SJSA1 (cell line): ENCODE results near the gene DDX1. TPM values are rescaled to one million over a fixed set of nuclear protein-coding genes. Genes with fewer than 3 reads are reported as not detected.

Experiments used
- DNase-seq, 2 experiments: peaks; one replicate each; pipeline ENCODE4 v3.0.0-alpha.2; 2015 to 2020; ENCODE audit warnings: low spot score in 2 of 2, low read depth in 1 of 2
- H3K27ac ChIP-seq: fragments of 250-450 bp; sonication (Bioruptor Pico); 2 replicates; pipeline ENCODE4 v1.5.1; 2020; ENCODE audit warnings: mild to moderate bottlenecking, moderate library complexity
- H3K27me3 ChIP-seq: fragments of 250-450 bp; sonication (Bioruptor Pico); replicated peaks from 2 replicates; pipeline ENCODE4 v1.5.1; 2020; ENCODE audit warnings: mild to moderate bottlenecking, moderate library complexity
- H3K36me3 ChIP-seq: fragments of 250-450 bp; sonication (Bioruptor Pico); 2 replicates; pipeline ENCODE4 v1.5.1; 2020; ENCODE audit warnings: mild to moderate bottlenecking
- H3K4me1 ChIP-seq: fragments of 250-450 bp; sonication (Bioruptor Pico); replicated peaks from 2 replicates; pipeline ENCODE4 v1.6.1; 2021; ENCODE audit warnings: mild to moderate bottlenecking
- H3K4me3 ChIP-seq: fragments of 250-450 bp; sonication (Bioruptor Pico); 2 replicates; pipeline ENCODE4 v1.5.1; 2020; ENCODE audit warnings: mild to moderate bottlenecking
- H3K9me3 ChIP-seq: fragments of 250-450 bp; sonication (Bioruptor Pico); replicated peaks from 2 replicates; pipeline ENCODE4 v1.5.1; 2020; ENCODE audit warnings: mild to moderate bottlenecking
- total RNA-seq: library from RNA; depleted of rRNA; stranded (reverse); fragments of >200 nt; shearing (Covaris generic); gene quantifications from 2 replicates; pipeline ENCODE4 v1.2.3, GENCODE V29; 2014

Gene DDX1
- total RNA-seq, 1 experiment from 2014 or later: 140 TPM

GRCh38 chr2:15595342-15595905, 3.8 kb downstream of the DDX1 start:
- Histone ChIP-seq H3K9me3 (no peaks in the 10 kb centered on the region), H3K36me3 (peaks cover 66% of the 10 kb centered on the region)

GRCh38 chr2:15595936-15596335, 4.3 kb downstream of the DDX1 start:
- Histone ChIP-seq H3K4me3 (no peak overlapping the region), H3K36me3 (peaks cover 70% of the 10 kb centered on the region), H3K27me3 (no peaks in the 10 kb centered on the region), H3K9me3 (no peaks in the 10 kb centered on the region), H3K4me1 (peaks cover 9% of the 10 kb centered on the region), H3K27ac (no peak overlapping the region)
- no peak for DNase-seq

More at GRCh38 chr2:15595342-15595905, 3.8 kb downstream of the DDX1 start:
- H3K4me1 ChIP-seq: peaks cover 10% of the 10 kb centered on the region
- H3K4me3 ChIP-seq: no peak overlapping the region
- DNase-seq: no peak
- no peaks in the 10 kb centered on the region for H3K27me3 ChIP-seq
- no peak overlapping the region for H3K27ac ChIP-seq

GRCh38 chr2:15596350-15596749, 4.7 kb downstream of the DDX1 start:
- Histone ChIP-seq H3K36me3 (peaks cover 74% of the 10 kb centered on the region), H3K27me3 (no peaks in the 10 kb centered on the region), H3K4me1 (peaks cover 5% of the 10 kb centered on the region), H3K9me3 (no peaks in the 10 kb centered on the region), H3K4me3 (no peak overlapping the region), H3K27ac (no peak overlapping the region)
- no peak for DNase-seq

GRCh38 chr2:15596968-15597367, 5.3 kb downstream of the DDX1 start:
- Histone ChIP-seq H3K4me1 (0 out of 2 replicates have a peak, but pooled peaks cover 3% of the 10 kb centered on the region), H3K9me3 (no peaks in the 10 kb centered on the region), H3K36me3 (peaks cover 77% of the 10 kb centered on the region), H3K27me3 (no peaks in the 10 kb centered on the region), H3K27ac (no peak overlapping the region), H3K4me3 (no peak overlapping the region)
- DNase-seq: no peak

- no peaks in the 10 kb centered on the region for H3K4me1 ChIP-seq
- H3K9me3 ChIP-seq: no peaks in the 10 kb centered on the region
- peaks cover 95% of the 10 kb centered on the region for H3K36me3 ChIP-seq
- no peak overlapping the region for H3K27ac ChIP-seq
- H3K27me3 ChIP-seq: no peaks in the 10 kb centered on the region
- H3K4me3 ChIP-seq: no peak overlapping the region
- DNase-seq: no peak
Observed at GRCh38 chr2:15599994-15600393, 8.3 kb downstream of the DDX1 start.

GRCh38 chr2:15601681-15602080, 10.0 kb downstream of the DDX1 start:
- H3K27me3 ChIP-seq: no peaks in the 10 kb centered on the region
- H3K36me3 ChIP-seq: peaks cover 95% of the 10 kb centered on the region
- H3K27ac ChIP-seq: no peak overlapping the region
- no peaks in the 10 kb centered on the region for H3K9me3 ChIP-seq
- no peak for DNase-seq
- H3K4me1 ChIP-seq: no peaks in the 10 kb centered on the region
- no peak overlapping the region for H3K4me3 ChIP-seq

GRCh38 chr2:15602393-15602792, 10.7 kb downstream of the DDX1 start:
- DNase-seq: no peak
- Histone ChIP-seq H3K27me3 (no peaks in the 10 kb centered on the region), H3K27ac (no peak overlapping the region), H3K4me1 (no peaks in the 10 kb centered on the region), H3K36me3 (peaks cover 95% of the 10 kb centered on the region), H3K9me3 (no peaks in the 10 kb centered on the region), H3K4me3 (no peak overlapping the region)

- Histone ChIP-seq H3K4me1 (no peaks in the 10 kb centered on the region), H3K9me3 (no peaks in the 10 kb centered on the region), H3K4me3 (no peak overlapping the region), H3K27ac (no peak overlapping the region), H3K36me3 (peaks cover 95% of the 10 kb centered on the region), H3K27me3 (no peaks in the 10 kb centered on the region)
- DNase-seq: no peak
Observed at GRCh38 chr2:15603044-15603765, 11.5 kb downstream of the DDX1 start.

GRCh38 chr2:15603948-15604347, 12.3 kb downstream of the DDX1 start:
- peaks cover 92% of the 10 kb centered on the region for H3K36me3 ChIP-seq
- DNase-seq: no peak
- H3K27me3 ChIP-seq: no peaks in the 10 kb centered on the region
- no peaks in the 10 kb centered on the region for H3K9me3 ChIP-seq
- no peak overlapping the region for H3K27ac ChIP-seq
- no peak overlapping the region for H3K4me3 ChIP-seq
- no peaks in the 10 kb centered on the region for H3K4me1 ChIP-seq

GRCh38 chr2:15605721-15606120, 14.1 kb downstream of the DDX1 start:
- DNase-seq: no peak
- no peak overlapping the region for H3K4me3 ChIP-seq
- H3K9me3 ChIP-seq: no peaks in the 10 kb centered on the region
- H3K4me1 ChIP-seq: no peaks in the 10 kb centered on the region
- peaks cover 96% of the 10 kb centered on the region for H3K36me3 ChIP-seq
- H3K27ac ChIP-seq: no peak overlapping the region
- H3K27me3 ChIP-seq: no peaks in the 10 kb centered on the region

GRCh38 chr2:15606481-15607441, 15.1 kb downstream of the DDX1 start:
- H3K9me3 ChIP-seq: no peaks in the 10 kb centered on the region
- H3K4me1 ChIP-seq: no peaks in the 10 kb centered on the region
- H3K36me3 ChIP-seq: peaks cover 86% of the 10 kb centered on the region
- no peaks in the 10 kb centered on the region for H3K27me3 ChIP-seq
- H3K27ac ChIP-seq: no peak overlapping the region
- DNase-seq: no peak
- H3K4me3 ChIP-seq: no peak overlapping the region

- no peaks in the 10 kb centered on the region for H3K9me3 ChIP-seq
- no peaks in the 10 kb centered on the region for H3K4me1 ChIP-seq
- H3K4me3 ChIP-seq: no peak overlapping the region
- H3K27ac ChIP-seq: no peak overlapping the region
- H3K27me3 ChIP-seq: no peaks in the 10 kb centered on the region
- no peak for DNase-seq
- H3K36me3 ChIP-seq: peaks cover 75% of the 10 kb centered on the region
Observed at GRCh38 chr2:15607709-15608391, 16.2 kb downstream of the DDX1 start.

GRCh38 chr2:15608392-15608761, 16.7 kb downstream of the DDX1 start:
- Histone ChIP-seq H3K27ac (no peak overlapping the region), H3K4me3 (no peak overlapping the region), H3K9me3 (no peaks in the 10 kb centered on the region), H3K4me1 (no peaks in the 10 kb centered on the region), H3K27me3 (no peaks in the 10 kb centered on the region), H3K36me3 (peaks cover 70% of the 10 kb centered on the region)
- DNase-seq: no peak
